GM12865 (cell line): ENCODE measurements around the gene PIKFYVE.

ENCODE experiments used
- DNase-seq: peaks from one replicate; pipeline ENCODE4 v3.0.0; 2010; ENCODE audit warnings: low read depth
- H3K4me3 ChIP-seq: 2 replicates; pipeline ENCODE4 v1.5.1; 2011; ENCODE audit warnings: mild to moderate bottlenecking, low read depth, low read length, control low read depth
- CTCF ChIP-seq: IDR thresholded peaks from 2 replicates; pipeline ENCODE4 v1.5.1; 2011; ENCODE audit warnings: low read length, control low read depth, low read depth, inconsistent platforms; ENCODE audit not compliant: insufficient read depth; ENCODE audit errors: missing control alignments

Gene PIKFYVE

GRCh38 chr2:208268156-208268952, 2.3 kb downstream of the PIKFYVE start:
- no peak for DNase-seq
- no peak for TF ChIP-seq CTCF
- no peak overlapping the region for H3K4me3 ChIP-seq

- no peak for DNase-seq
- no peak for TF ChIP-seq CTCF
Measured at GRCh38 chr2:208269091-208269490, 3.0 kb downstream of the PIKFYVE start.

GRCh38 chr2:208274748-208275147, 8.7 kb downstream of the PIKFYVE start:
- DNase-seq, result no peak
- TF ChIP-seq CTCF, result no peak
- H3K4me3 ChIP-seq, result no peak overlapping the region

More at GRCh38 chr2:208269091-208269490, 3.0 kb downstream of the PIKFYVE start:
- H3K4me3 ChIP-seq, result no peak overlapping the region

- H3K4me3 ChIP-seq, result no peak overlapping the region
- DNase-seq, result no peak
- TF ChIP-seq CTCF, result no peak
Measured at GRCh38 chr2:208278549-208278948, 12.5 kb downstream of the PIKFYVE start.

GRCh38 chr2:208279236-208279635, 13.2 kb downstream of the PIKFYVE start:
- no peak for DNase-seq
- TF ChIP-seq CTCF, result no peak
- no peak overlapping the region for H3K4me3 ChIP-seq

- no peak for TF ChIP-seq CTCF
- no peak for DNase-seq
- H3K4me3 ChIP-seq, result no peak overlapping the region
Measured at GRCh38 chr2:208280234-208280633, 14.2 kb downstream of the PIKFYVE start.

- TF ChIP-seq CTCF, result no peak
- no peak for DNase-seq
- H3K4me3 ChIP-seq, result no peak overlapping the region
Measured at GRCh38 chr2:208280933-208281332, 14.9 kb downstream of the PIKFYVE start.
